DOHH2 (cell line): ENCODE results near the gene JPH2.

Experiments
- H3F3A ChIP-seq: fragments of 200-600 bp; sonication (generic), shearing (Covaris generic); 2 replicates; pipeline ENCODE4 v1.6.0; 2016; ENCODE audit warnings: antibody characterized with exemption, mild to moderate bottlenecking; ENCODE audit not compliant: control insufficient read depth, insufficient read depth
- H3K27ac ChIP-seq: fragments of 200-600 bp; sonication (generic); 2 replicates; pipeline ENCODE4 v1.5.1; 2014; ENCODE audit warnings: low read depth, mild to moderate bottlenecking, low read length, moderate library complexity
- H3K27me3 ChIP-seq: fragments of 200-600 bp; sonication (generic); 2 replicates; pipeline ENCODE4 v1.6.1; 2014; ENCODE audit warnings: mild to moderate bottlenecking, low read length, mixed read lengths; ENCODE audit not compliant: control insufficient read depth
- H3K36me3 ChIP-seq: fragments of 200-600 bp; sonication (generic); 2 replicates; pipeline ENCODE4 v1.6.1; 2014; ENCODE audit warnings: mild to moderate bottlenecking, low read length, moderate library complexity, mixed read lengths; ENCODE audit not compliant: control insufficient read depth
- H3K4me1 ChIP-seq: fragments of 200-600 bp; sonication (generic); 2 replicates; pipeline ENCODE4 v1.6.1; 2014; ENCODE audit warnings: mild to moderate bottlenecking, low read length, mixed read lengths; ENCODE audit not compliant: control insufficient read depth
- H3K4me2 ChIP-seq: fragments of 200-600 bp; sonication (generic); 2 replicates; pipeline ENCODE4 v1.6.0; 2014; ENCODE audit warnings: mild to moderate bottlenecking, low read length, moderate library complexity
- H3K4me3 ChIP-seq: fragments of 200-600 bp; sonication (generic); 2 replicates; pipeline ENCODE4 v1.5.1; 2014; ENCODE audit warnings: mild to moderate bottlenecking, low read length, mixed read lengths
- H3K79me2 ChIP-seq: fragments of 200-600 bp; sonication (generic); 2 replicates; pipeline ENCODE4 v1.6.1; 2014; ENCODE audit warnings: mild to moderate bottlenecking, low read length, mixed read lengths; ENCODE audit not compliant: control insufficient read depth
- H3K9me2 ChIP-seq: fragments of 200-600 bp; sonication (generic); replicated peaks from 2 replicates; pipeline ENCODE4 v1.6.1; 2014; ENCODE audit warnings: mild to moderate bottlenecking, low read length, mixed read lengths; ENCODE audit not compliant: control insufficient read depth
- H3K9me3 ChIP-seq: fragments of 200-600 bp; sonication (generic); 2 replicates; pipeline ENCODE4 v1.6.1; 2014; ENCODE audit warnings: antibody characterized with exemption, low read length, mixed read lengths; ENCODE audit not compliant: control insufficient read depth, insufficient read depth
- H4K20me1 ChIP-seq: fragments of 200-600 bp; sonication (generic); 2 replicates; pipeline ENCODE4 v1.6.0; 2014; ENCODE audit warnings: low read depth, mild to moderate bottlenecking, antibody characterized with exemption, low read length, moderate library complexity; ENCODE audit not compliant: control insufficient read depth, insufficient read depth
- CTCF ChIP-seq: fragments of 200-600 bp; sonication (generic); IDR thresholded peaks from one replicate; pipeline ENCODE4 v1.5.1; 2014; ENCODE audit warnings: antibody characterized with exemption, mild to moderate bottlenecking, low read depth, low read length; ENCODE audit not compliant: poor library complexity, severe bottlenecking
- EZH2phosphoT487 ChIP-seq: fragments of 200-600 bp; sonication (generic); IDR thresholded peaks from 2 replicates; pipeline ENCODE4 v1.6.1; 2017; ENCODE audit warnings: borderline replicate concordance, mild to moderate bottlenecking, antibody characterized with exemption, low read length, moderate library complexity, mixed read lengths

The JPH2 gene

GRCh38 chr20:44066645-44067606, 120.1 kb downstream of the JPH2 start:
- no peaks in the 10 kb centered on the region for H3K36me3 ChIP-seq
- no peaks in the 10 kb centered on the region for H4K20me1 ChIP-seq
- no peaks in the 10 kb centered on the region for H3K79me2 ChIP-seq
- no peak overlapping the region for H3K27ac ChIP-seq
- no peak overlapping the region for H3K4me3 ChIP-seq
- no peak overlapping the region for H3K4me2 ChIP-seq
- H3F3A ChIP-seq = no peaks in the 10 kb centered on the region
- H3K27me3 ChIP-seq = peaks cover 3% of the 10 kb centered on the region; the same call in 1 of the 2 replicates
- no peaks in the 10 kb centered on the region for H3K4me1 ChIP-seq
- TF ChIP-seq CTCF = no peak
- no peak for TF ChIP-seq EZH2phosphoT487
- no peaks in the 10 kb centered on the region for H3K9me2 ChIP-seq
- no peaks in the 10 kb centered on the region for H3K9me3 ChIP-seq

- H3K4me2 ChIP-seq = no peak overlapping the region
- no peaks in the 10 kb centered on the region for H3K9me3 ChIP-seq
- H3K79me2 ChIP-seq = no peaks in the 10 kb centered on the region
- no peaks in the 10 kb centered on the region for H3K9me2 ChIP-seq
- no peaks in the 10 kb centered on the region for H3K36me3 ChIP-seq
- H3K4me3 ChIP-seq = no peak overlapping the region
- peaks cover 3% of the 10 kb centered on the region; the same call in 1 of the 2 replicates for H3K27me3 ChIP-seq
- no peaks in the 10 kb centered on the region for H3K4me1 ChIP-seq
- H4K20me1 ChIP-seq = no peaks in the 10 kb centered on the region
- TF ChIP-seq CTCF (no peak), EZH2phosphoT487 (no peak)
- H3K27ac ChIP-seq = no peak overlapping the region
- H3F3A ChIP-seq = no peaks in the 10 kb centered on the region
These were observed 121.3 kb downstream of the JPH2 start for GRCh38 chr20:44065401-44066340.

- no peaks in the 10 kb centered on the region for H3K9me2 ChIP-seq
- H3K4me3 ChIP-seq = no peak overlapping the region
- no peaks in the 10 kb centered on the region for H3K36me3 ChIP-seq
- no peak overlapping the region for H3K27ac ChIP-seq
- no peaks in the 10 kb centered on the region for H3K4me1 ChIP-seq
- no peak overlapping the region for H3K4me2 ChIP-seq
- no peaks in the 10 kb centered on the region for H3K9me3 ChIP-seq
- peaks cover 3% of the 10 kb centered on the region; the same call in 1 of the 2 replicates for H3K27me3 ChIP-seq
- TF ChIP-seq CTCF = no peak
- no peak for TF ChIP-seq EZH2phosphoT487
- no peaks in the 10 kb centered on the region for H3K79me2 ChIP-seq
- H4K20me1 ChIP-seq = no peaks in the 10 kb centered on the region
- H3F3A ChIP-seq = no peaks in the 10 kb centered on the region
These were observed 122.2 kb downstream of the JPH2 start for GRCh38 chr20:44064501-44065400.
